NCI-H1694 (cell line): ENCODE results near the gene UGT2A3.
"Not testable (repeated sequence)": the region's sequence is repeated elsewhere in the genome, so short reads cannot be mapped to it uniquely, and the experiment has no call there.

Experiments used
- DNase-seq: peaks from one replicate; lab custom pipeline; 2025; lab: John Stamatoyannopoulos, UW

UGT2A3 gene

GRCh38 chr4:68951078-68951805, at the start of gene UGT2A3:
TSS of gene UGT2A3 (minus strand) at chr4:68951804. CDS start at chr4:68951760, 44 bp downstream.
- no peak for DNase-seq

- no peak for DNase-seq
Measured at GRCh38 chr4:68997040-68997439, 45.4 kb upstream of the UGT2A3 start.

- no peak for DNase-seq
Measured at GRCh38 chr4:68995292-68995691, 43.7 kb upstream of the UGT2A3 start.

GRCh38 chr4:68987007-68987406, 35.4 kb upstream of the UGT2A3 start:
- DNase-seq, result no peak

GRCh38 chr4:68985442-68985841, 33.8 kb upstream of the UGT2A3 start:
- DNase-seq, result no peak

DNA sequence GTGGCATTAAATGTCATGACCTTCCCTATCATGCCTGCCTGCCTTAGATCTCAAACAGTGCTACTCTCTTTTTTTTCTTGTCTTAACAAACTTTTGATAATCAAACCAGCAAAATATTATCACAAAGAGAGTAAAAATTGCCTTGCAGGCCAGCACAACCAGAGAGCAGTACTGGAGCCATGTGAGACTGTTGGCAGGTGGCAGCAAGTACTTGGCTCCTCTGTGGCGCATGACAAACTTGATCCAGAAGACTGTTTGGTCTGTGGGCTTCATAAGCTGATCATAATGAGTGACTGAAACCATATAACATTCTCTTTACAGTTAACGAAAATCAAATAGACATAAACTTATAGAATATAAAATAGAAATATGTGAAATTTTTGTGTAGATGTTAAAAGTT, 33.3 kb upstream of the UGT2A3 start:
- DNase-seq, result no peak

DNA sequence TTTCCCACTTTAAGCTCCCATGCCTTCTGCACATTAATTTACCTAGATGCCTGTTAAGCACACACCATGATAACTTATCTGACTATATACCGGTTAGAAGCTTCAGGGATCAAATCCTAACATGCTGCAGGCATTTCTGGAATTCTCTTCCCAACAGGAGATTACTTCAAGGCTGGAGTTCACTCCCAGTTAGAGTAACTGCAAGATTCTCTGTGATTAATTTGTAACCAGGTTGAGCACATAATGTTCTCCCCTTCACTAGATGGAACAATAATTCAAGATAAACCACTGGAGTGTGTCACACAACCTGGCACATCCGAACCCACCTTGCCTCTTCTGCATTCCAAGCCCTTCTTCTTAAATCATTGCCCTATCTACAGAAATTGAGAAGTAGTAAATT, 11.8 kb upstream of the UGT2A3 start:
- DNase-seq, result no peak

DNA sequence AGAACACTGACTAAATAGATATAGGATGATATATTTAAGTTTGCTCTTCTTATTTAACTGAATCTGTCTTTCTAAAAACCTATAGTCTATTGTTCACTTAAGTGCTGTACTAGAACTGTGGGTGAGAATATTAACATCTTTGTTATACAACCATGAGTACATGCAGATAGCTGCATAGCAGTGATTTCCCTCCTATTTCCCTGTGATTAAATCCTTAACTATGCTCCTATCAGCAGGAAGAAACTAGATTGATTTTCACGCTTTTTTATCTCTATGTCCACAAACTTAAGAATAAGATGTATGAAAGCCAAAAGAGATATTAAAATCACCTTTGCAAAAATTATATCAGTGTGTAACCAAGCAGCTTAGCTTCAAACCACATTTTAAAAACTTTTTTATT, 11.3 kb upstream of the UGT2A3 start:
- no peak for DNase-seq

GRCh38 chr4:68960294-68961163, 8.9 kb upstream of the UGT2A3 start:
- DNase-seq, result no peak

DNA sequence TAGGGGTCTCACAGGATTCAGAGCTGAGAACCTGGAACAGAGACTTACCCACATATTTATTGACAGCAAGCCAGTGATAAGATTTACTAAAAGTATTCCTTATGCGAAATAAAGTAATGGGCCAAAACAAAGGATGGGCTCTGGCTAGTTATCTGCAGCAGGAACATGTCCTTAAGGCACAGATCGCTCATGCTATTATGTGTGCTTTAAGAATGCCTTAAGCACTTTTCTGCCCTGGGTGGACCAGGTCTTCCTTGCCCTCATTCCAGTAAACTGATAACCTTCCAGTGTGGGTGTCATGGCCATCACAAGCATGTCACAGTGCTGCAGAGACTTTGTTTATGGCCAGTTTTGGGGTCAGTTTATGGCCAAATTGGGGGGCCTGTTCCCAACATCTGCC, 7.5 kb upstream of the UGT2A3 start:
- not testable (repeated sequence) for DNase-seq

DNA sequence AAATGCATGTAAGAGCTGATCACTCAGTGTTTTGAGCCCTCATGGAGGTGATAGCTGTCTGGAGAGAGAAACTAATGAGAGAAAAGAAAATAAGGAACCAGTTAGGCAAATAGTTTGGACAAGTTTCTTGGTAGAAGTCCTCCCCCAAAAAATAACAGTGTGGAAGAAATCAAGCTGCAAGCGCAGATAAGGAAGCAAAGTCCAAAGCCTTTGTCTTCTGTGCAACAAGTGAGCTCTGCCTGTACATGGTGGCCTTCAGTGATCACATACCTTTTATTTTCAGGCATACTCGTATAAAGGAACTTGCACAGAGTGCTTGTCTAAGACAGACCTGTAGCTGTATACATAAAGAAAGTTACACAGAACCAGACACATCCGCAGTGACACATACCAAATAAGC, 2.5 kb upstream of the UGT2A3 start:
- no peak for DNase-seq

DNA sequence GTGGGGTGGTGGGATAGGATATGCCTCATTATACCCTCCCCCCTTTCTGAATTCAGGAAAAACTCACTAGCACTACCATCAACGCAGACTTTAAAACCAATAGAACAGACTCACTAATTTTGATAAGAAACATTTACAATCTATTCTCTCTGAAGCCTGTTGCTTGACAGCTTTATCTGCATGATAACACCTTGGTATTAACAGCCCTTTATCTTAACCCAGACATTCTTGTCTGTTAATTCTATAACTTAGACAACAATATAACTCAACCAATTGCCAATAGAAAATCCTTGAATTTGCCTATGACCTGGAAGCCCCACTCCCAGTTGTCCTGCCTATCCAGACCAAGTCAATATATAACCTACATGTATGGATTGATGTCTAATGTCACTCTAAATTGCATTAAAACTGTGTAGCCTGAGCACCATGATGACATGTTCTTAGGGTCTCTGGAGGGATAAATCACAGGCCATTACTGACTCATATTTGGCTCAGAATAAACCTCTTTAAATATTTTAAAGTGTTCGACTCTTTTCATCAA, 1.5 kb upstream of the UGT2A3 start:
- no peak for DNase-seq

DNA sequence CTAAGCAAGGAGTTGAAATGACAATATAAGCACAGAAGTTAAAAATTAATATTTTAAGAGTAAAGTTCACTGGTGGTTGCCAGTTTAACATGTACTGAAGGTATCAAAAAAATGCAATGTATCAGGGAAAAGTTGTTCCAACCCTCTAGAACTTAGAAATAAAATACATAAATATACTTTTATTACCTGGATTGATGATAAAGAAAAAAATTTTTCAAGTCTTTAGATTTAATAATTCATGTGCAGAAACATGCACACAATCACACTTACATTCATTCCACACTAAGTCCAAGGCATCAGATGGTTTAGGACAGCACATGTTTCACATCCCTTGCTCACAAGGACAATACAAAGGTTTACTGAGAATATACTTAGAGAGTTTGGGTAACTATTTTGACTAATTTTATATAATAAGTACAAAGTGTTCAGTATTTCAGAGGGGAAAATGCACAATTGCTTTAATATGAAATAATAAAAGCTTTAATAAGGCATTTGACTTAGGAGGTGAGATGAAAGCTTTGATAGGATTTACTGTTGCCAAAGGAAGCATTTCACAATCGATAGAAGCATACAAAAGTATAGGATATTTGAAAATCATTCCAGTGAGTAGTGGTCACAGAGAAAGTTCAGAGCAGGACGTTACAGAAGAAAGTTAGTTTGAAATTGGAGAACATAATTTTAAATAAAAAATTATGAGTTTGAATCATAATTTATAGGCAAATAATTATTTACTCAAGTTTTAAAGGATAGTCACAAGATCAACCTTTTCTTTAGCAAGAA, 392 bp upstream of the UGT2A3 start:
- DNase-seq, result no peak

DNA sequence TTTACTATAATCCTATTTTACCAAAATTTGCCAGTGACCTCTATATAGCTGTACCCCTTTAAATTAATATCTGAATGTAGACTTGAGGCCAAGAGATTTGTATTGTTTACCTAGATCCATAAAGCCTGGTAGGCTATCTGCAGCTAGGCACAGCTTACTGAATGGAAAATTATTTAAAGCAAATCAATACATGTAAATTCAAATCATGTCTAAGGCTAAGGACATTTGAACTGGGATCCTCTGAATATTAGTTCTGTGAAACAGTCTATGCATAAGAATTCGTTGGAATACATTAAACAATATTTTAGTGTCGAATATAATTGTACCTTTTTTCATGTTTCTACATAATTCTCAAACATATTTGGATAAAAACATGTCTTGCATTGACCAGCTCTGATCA, 1.6 kb downstream of the UGT2A3 start:
- DNase-seq, result no peak

- DNase-seq, result no peak
Measured at GRCh38 chr4:68948985-68949384, 2.6 kb downstream of the UGT2A3 start.

DNA sequence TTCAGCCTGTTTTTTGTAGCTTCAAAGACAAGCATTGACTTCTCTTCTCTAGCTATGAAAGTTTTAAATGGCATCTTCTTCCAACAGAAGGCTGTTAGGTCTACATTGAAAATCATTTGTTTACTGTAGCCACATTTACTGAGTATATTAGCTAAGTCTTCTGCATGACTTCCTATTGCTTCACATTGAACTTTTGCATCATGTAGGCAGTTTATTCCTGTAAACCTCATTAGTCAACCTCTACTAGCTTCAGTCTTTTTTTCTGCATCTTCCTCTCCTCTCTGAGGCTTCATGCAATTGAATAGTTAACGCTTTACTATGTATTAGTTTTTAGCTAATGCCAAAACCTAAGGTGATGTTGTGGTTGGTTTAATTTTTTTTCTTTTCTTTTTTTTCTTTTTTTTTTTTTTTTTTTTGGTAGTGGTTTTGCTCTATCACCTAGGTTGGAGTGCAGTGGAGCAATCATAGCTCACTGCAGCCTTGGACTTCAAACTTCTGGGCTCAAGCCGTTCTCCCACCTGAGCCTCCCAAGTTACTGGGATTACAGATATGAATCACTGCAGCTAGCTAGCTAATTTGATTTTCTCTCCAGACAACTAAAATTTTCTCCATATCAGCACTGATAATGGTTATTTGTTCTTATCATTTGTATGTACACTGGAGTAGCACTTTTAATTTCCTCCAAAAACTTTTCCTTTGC, 3.4 kb downstream of the UGT2A3 start:
- DNase-seq, result no peak

- DNase-seq, result no peak
Measured at GRCh38 chr4:68929076-68929737, 22.4 kb downstream of the UGT2A3 start.

DNA sequence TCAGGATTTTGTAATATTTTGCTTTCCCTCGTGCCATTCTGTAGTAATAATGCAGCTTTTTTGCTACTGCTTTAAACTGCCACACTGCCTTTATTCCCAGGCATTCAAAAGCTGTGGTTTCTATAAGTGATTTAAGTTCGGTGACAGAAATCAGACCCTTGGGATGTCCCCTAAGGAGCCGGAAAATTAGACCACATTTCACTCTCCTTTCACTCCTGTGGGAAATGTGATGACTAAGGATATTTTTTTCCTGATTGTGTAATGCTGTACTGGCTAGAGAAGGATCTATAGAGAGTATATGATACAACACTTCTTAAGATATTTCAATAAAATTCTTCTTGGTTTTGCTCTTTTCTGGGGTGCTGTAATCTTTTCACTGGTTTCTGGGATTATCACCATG, 24.4 kb downstream of the UGT2A3 start:
- no peak for DNase-seq

DNA sequence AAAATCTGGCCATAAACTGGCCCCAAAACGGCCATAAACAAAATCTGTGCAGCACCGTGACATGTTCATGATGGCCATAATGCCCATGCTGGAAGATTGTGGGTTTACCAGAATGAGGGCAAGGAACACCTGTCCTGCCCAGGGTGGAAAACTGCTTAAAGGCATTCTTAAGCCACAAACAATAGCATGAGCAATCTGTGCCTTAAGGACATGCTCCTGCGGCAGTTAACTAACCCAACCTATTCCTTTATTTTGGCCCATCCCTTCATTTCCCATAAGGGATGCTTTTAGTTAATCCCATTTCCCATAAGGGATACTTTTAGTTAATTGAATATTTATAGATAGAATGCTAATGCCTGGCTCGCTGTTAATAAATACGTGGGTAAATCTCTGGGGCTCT, 29.4 kb downstream of the UGT2A3 start:
- not testable (repeated sequence) for DNase-seq

DNA sequence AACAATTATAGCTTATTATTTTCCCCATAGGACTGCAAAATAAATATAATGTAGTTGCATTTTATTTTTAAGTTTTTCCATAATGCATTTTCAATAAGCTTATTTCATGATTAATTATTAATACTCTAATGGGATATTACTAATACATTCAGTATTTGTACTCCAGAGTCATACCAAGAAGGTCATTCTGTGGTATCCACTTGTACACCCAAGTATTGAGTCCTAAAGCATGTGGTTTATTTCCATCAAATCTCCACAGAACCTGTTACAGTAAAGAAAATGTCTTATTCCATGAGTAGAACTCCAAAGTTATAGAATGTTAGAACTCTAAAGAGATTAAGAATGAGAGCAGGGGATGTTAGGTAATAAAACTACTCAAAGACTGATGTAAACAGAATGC, 30.6 kb downstream of the UGT2A3 start:
- DNase-seq, result no peak

DNA sequence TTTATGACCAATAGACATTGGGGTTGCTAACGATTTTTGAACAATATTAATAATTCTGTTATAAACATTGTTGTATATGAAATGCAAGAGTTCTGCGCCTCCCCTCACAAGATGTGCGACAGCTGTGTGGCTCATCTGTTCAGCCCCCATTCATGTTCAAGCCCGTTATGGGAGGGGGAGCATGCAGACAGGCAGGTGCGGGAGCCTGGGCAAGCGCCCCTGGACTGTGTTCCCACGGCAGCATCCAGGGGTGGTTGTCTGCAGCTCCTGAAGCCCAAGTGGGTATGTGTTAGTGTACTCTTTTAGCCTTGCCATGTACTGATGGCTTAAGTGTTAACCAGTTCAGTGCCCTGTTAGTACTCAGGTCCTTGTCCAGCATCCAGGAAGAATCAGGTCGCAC, 34.6 kb downstream of the UGT2A3 start:
- DNase-seq, result no peak
